ENCODE measurements around the gene FGB.

GRCh38 chr4:154565704-154566103 is 2.9 kb downstream of the FGB start:
- no peak for TF ChIP-seq ZFX (IDR thresholded peaks at IDR 0.05; ENCODE audit: borderline replicate concordance)
- TF ChIP-seq CTCF (IDR thresholded peaks at IDR 0.05), result no peak
